MV-4-11 (cell line): ENCODE measurements around the gene MAPK10.
"Not testable (repeated sequence)": the region's sequence is repeated elsewhere in the genome, so short reads cannot be mapped to it uniquely, and the experiment has no call there.

ENCODE experiments used
- DNase-seq: peaks from one replicate; lab custom pipeline; 2025; lab: John Stamatoyannopoulos, UW

Gene MAPK10

DNA sequence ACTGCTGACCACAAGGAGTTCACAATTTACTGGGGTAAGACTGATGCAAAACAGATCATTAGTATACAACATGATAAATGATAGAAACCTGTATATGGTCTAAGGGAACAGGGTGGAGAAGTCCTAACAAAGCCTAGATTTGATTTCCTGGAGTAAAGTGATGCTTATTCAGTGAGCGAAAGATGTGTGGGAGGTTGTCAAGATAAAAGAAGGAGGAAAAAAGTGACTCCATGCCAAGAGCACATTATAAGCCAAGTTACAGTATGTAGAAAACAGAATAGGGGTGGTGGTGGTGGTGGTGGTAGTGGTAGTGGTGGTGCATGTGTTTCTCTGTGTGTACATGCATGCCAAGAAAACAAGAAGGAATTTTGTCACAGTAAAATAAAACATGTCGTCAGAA is 325.2 kb downstream of the MAPK10 start:
- no peak for DNase-seq

GRCh38 chr4:86033171-86033570 is 326.7 kb downstream of the MAPK10 start:
- DNase-seq = peak; percentile 5

DNA sequence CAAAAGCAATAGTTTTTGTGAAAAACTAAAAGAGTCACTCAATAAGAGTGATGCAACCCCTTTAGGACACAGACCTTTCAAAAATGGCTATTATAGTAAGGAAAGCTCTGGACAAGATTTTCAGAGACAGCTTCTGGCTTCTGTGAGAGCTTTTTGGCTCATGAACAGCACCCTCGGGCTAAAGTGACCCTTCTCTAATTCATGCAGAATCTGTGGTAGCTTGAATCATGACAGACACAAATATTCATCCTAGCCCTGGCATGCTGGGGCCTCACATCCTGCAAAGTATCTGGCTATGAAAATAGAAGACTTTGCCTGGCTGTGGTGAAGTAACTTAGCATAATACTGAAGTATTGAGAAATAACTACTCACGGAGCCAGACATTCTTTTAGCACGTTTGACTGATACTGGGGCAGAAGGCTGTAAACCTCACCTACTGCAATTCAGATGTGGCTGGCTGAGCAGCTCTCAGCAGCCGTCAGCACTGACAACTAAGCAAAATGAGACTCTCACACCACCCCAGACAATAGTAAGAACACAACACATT is 327.3 kb downstream of the MAPK10 start:
- DNase-seq = peak; percentile 16

DNA sequence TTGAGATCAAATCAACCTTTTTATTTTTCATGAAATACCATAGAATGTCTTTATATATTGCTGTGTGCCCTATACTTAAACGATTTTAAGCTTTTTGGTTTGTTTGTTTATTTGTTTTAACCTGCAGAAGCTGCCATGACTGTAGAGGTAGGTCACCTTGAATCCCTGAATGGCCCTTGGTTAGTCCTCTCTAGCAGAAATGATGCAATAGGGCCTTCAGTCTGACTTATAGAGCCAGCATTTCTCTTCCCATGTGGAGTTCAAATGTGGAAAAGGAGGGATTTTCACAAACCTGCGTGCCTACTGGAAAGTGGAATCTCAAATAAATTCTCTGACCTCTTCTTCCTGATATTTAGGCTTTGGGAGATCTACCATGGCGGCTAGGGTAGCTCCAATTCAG is 327.9 kb downstream of the MAPK10 start:
- no peak for DNase-seq

DNA sequence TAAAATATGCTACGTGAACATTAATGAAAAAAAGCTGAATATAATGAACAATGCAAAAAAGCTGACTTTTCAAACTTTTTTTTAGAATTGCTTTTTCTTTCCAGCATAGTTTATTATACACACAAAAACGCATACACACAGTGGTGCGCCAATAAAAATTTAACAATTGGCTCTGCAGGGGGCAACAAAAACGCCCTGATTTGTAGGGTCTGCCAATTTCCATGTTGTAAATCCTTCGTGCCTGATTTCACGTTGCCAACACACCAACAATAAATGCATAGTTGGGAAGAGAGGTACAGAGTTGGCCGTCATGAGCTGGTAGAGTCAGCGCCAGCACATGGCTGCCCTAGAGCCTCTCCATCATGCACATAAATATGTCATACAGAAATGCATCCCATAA is 333.1 kb downstream of the MAPK10 start:
- DNase-seq = no peak

DNA sequence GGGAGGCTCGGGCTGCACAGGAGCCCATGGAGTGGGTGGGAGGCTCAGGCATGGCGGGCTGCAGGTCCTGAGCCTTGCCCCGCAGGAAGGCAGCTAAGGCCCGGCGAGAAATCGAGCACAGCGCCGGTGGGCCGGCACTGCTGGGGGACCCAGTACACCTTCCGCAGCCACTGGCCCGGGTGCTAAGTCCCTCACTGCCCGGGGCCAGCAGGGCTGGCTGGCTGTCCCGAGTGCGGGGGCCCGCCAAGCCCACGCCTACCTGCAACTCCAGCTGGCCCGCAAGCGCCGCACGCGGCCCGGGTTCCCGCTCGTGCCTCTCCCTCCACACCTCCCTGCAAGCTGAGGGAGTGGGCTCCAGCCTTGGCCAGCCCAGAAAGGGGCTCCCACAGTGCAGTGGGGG is 338.2 kb downstream of the MAPK10 start:
- not testable (repeated sequence) for DNase-seq

GRCh38 chr4:86019906-86020305 is 339.9 kb downstream of the MAPK10 start:
- DNase-seq = no peak

DNA sequence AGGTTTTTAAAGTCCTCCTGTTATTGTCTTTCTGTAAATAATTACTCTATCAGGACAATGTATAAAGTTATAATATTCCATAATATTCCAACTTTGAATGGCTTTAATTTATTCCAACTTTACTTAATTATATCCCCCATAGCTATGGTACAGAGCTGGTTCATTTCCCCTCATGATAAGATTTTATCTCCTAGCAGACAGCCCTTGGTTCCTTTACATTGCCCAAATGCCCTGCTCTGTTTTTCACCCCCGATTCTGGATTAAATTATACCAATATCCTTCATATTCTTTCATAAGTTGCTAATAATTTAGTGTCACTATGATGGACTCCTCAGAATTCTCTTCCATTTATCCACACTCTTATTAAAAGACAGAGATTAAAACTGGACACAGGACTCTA is 340.5 kb downstream of the MAPK10 start:
- no peak for DNase-seq

DNA sequence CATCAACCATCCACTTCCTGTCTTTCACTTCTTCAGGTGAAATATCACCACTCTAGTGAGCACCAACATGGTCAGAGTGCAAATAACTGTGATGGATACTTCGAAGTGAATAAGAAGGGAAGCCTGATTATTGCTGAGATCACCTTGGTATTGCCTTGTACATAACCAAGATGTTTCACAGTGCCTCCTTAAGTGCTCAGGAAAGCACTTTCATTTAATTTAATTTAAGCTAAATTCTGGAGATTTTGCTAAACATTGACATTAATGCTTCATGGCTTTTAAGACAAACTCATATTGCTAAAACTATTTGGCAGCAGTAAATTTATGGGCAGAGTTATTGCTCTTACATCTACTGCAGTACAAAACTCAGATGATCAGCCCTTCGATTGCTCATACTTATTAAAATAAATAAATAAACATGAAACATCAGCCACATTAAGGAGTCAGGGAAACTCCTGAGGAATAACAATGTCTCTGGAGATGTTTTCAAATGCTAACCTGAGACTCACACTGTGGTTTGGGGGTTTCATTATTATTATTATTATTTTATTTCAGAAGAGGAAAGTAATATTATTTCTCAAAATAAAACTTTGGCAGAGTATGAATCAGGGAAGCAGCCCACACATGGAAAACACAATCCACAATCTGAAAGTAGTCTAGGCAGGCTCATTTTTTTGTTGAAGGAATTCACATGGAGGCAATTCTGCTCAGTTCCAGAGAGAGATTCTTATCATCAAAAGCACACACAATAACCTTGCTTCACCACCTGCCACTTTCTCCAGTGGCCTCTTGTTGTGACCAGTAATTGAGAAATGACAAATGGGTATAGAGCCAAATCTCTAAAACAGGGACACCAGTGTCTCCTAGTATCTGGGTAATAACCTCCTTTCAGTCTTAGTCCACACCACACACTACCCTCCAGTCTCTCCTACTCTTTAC is 344.2 kb downstream of the MAPK10 start:
- no peak for DNase-seq

- DNase-seq = peak; percentile 26
Observed at GRCh38 chr4:86014599-86014998, 345.3 kb downstream of the MAPK10 start.

DNA sequence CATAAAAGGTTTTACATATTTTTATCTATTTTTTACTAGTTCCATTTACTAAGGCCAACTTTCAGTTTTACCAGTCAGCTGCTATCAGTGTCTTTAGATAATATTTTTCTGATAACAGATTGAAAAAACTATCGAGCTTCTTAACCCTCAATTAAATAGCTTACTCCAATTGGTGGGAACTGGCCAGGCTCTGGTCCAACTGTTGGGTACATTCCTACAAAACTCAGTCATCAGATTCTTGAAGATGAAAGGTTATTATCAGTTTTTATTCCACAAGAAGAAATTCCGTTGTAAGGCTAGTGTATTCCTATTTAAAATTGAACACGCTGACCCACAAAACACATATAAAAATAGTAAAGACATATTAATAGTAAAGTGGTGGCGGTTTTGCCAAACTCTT is 346.2 kb downstream of the MAPK10 start:
- no peak for DNase-seq

DNA sequence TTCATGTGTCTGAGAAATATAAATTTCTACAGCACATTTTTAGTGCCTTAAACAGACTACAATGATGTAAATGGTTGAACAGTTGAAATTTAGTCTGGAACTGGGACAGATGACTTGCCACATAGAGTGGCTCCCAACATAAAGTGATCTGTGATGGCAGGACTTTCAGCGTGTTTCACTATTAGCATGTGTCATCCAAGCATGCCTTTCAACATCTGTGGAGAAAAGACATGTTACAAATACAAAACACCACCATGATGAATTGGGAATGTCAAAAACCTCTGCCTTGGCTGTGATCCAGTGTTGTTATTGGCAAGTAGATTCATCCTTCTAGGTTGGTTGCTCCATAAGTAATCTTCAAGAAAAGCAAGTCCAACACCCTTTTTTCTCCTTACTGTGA is 348.7 kb downstream of the MAPK10 start:
- no peak for DNase-seq

DNA sequence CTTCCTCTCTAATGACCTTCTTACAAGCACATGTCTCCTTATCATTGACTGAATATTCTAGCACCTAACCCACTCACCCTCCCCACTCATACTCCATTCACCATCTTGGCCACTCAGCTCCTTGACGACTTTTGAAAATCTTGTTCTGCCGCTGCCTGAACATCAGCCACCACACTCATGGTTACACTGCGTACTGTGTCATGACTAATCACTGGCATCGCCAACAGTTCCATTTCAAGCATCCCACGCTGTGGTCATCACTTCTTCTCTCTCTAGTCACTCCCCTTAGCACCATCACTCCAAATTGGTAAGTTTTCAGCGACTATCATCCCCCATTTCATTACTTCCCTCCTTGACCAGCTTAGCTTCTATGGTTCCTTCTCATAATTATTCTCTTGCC is 352.8 kb downstream of the MAPK10 start:
- no peak for DNase-seq

DNA sequence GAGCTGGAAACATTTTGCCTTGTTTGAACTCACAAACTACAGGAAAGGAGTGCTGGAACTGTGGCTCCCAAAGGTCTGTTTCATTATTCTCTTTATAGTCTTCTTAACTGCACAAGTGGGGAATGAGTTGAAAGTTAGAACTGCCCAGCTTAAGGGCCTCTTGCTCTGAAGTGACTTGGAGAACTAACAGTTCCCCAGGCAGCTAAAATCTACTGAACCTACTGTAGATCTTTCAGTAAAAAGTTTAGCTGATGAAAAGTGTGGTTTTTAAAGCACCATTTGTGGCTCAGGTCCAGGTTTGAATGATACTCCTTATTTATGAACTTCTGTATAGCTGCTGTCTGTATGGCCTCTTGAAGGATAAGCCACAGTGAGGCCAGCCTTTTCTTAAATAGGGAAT is 353.8 kb downstream of the MAPK10 start:
- DNase-seq = no peak

- DNase-seq = no peak
Observed at GRCh38 chr4:86004030-86004429, 355.8 kb downstream of the MAPK10 start.

GRCh38 chr4:86001591-86001990 is 358.3 kb downstream of the MAPK10 start:
- DNase-seq = no peak

DNA sequence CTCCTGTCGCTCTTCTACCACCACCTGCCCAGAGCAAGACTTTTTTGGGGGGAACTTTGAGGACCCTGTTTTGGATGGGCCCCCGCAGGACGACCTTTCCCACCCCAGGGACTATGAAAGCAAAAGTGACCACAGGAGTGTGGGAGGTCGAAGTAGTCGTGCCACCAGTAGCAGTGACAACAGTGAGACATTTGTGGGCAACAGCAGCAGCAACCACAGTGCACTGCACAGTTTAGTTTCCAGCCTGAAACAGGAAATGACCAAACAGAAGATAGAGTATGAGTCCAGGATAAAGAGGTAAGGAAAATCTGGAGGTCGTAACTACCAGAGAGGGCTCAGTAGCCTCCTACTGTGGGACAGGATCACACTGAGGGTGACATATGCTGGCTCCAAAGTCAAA is 364.5 kb downstream of the MAPK10 start:
- peak; percentile 4 for DNase-seq

DNA sequence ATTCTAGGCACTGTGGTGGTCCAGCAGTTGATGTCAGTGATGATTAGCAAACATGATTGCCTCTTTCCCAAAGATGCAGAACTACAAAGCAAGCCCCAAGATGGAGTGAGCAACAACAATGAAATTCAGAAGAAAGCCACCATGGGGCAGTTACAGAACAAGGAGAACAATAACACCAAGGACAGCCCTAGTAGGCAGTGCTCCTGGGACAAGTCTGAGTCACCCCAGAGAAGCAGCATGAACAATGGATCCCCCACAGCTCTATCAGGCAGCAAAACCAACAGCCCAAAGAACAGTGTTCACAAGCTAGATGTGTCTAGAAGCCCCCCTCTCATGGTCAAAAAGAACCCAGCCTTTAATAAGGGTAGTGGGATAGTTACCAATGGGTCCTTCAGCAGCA is 365.3 kb downstream of the MAPK10 start:
- no peak for DNase-seq

DNA sequence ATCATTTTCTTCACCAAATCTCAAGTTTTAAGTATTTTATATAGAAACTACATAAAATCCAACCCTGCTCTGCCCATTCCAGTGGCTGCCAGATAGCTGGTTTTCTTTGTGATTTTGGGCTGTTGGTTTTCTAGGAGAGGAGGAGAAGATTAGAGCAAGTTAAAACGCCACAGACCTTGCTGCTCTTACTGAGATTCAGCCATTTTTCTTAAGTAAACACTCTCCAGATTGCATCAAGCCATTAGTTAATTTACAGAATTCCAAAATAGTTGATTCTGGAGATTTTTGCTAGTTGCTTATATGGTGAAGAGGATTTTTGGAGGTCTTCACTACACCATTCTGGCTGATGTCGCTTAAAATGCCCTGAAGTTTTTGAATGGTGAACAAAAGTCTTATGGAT is 366.2 kb downstream of the MAPK10 start:
- DNase-seq = no peak

GRCh38 chr4:85986266-85986665 is 373.6 kb downstream of the MAPK10 start:
- DNase-seq = no peak

GRCh38 chr4:85979276-85979675 is 380.6 kb downstream of the MAPK10 start:
- no peak for DNase-seq

DNA sequence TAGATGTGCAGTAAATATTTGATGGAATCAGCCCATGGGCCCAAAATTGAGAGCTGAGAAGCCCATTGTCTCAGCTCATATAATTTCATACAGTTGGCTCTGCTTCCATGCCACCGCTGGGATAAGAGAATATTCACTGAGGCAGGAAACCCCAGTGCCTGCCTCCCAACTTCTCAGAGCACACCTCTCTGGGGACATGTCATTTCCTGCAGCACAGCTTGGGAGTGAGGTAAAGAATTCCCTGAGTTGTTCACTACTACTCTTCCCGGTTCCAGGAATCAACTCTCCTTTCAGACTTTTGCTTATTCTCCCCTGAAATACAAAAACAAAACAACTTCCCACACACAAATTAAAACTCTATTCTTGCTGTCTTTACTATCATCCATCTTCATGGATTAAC is 389.3 kb downstream of the MAPK10 start:
- DNase-seq = no peak

DNA sequence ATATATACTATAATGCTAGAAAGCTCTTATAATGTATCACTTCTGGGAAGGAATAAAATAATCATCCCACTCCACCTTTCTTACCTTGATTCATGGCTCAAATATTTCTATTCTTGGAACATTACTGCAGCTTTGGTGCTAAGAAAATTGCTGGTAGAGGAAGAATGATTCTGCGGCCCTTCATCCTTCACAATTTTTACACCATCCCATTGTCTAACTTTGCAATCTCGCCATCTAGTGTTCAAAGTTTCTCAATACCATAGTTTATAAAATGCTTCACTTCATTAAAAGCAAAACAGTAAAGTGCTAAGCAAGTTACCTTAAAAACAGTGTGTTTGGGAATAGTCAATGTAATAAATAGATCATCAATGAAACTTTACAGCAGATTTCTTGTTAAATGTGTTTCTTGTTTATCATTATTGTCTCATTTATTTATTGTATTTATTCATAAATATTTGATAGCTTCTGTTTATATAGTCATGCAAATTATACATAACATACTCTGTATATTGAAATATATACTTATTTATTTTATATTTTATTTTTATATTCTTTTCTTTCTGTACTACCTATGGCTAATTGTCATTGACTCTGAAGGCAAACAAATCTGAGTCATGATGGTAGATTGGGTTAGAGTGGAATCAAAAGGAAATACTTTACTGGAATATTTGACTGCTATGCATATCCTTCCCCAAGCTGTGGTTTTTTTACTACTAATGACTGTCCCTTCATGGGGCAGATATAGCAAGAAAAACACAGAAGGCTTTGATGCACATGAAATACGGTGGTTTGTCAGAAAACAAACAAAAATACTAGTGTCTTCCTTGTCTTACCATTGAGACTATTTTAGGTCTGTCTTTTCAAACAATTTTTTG is 390.7 kb downstream of the MAPK10 start:
- DNase-seq = no peak
